Measurements from ENCODE around the gene ELP6. TPM values are rescaled to one million over a fixed set of nuclear protein-coding genes. Genes with fewer than 3 reads are reported as not detected.

ELP6 gene
- total RNA-seq, 1 experiment from 2014 or later: 62.0 TPM

DNA sequence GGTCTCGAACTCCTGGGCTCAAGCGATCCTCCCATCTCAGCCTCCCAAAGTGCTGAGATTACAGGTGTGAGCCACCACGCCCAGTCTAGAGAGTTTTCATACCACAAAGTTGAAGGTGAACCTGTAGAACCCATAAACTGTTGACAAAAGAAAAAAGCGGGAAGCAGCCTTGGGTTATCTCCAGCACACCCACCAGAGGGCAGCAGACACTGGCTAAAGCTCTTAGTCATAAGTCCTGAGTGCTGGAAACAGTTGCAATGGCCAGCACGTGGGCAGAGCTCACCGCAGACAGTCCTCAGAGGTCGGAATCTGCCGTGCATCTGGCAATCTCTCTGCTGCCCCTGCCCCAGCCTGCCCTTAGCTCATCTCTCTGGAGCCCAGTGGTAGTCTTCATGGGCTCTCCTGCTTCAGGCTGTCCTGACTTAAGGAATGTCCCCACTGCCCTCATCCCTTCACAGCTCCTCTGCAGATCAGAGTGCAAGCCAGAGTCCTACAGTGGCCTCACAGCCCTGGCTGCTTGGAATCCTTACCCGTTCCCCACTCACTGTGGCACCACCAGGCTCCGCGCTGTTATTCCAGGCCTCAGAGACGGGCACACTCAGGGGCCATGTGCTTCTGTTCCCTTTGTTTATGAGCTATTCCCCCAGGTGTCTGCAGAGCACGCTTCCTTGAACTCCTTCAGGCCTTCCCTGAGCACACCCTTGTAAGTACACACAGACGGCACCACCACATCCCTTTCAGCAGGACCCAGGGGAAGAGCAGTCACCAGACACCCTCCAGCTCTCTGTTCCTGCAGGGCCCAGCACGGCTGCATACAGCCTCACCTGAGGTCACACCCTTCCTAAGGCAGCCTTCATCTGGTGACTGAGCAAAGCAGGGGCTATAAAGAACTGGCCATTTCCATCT, 8.8 kb upstream of the ELP6 start:
- Mint-ChIP-seq H3K27ac (no peak overlapping the region), H3K4me3 (no peak overlapping the region), H3K36me3 (no peaks in the 10 kb centered on the region), H3K9me3 (no peaks in the 10 kb centered on the region), H3K4me1 (peaks cover 19% of the 10 kb centered on the region), H3K27me3 (ENCODE audit: low read depth) (peaks cover 19% of the 10 kb centered on the region)
- DNase-seq (ENCODE audit: low spot score): peak; percentile 85
- CTCF ChIA-PET: interaction anchor here (0.6 to 3.0 kb wide), 48 partner anchors 8 to 914 kb away, joined by 3 to 21 read pairs (median 4); partner anchors contain the start of genes CSPG5, DHX30 and ELP6
- POLR2A ChIA-PET: interaction anchor here (0.6 to 1.2 kb wide), 4 partner anchors 9 to 155 kb away, joined by 4 to 8 read pairs (median 4); partner anchors contain the start of gene ELP6
- peak; percentile 84 for ATAC-seq
- TF ChIP-seq NR1H2 (CRISPR knock-in tag; IDR thresholded peaks at IDR 0.05) (no peak), ATF1 (CRISPR knock-in tag; IDR thresholded peaks at IDR 0.05) (no peak), NR2C2 (CRISPR knock-in tag; IDR thresholded peaks at IDR 0.05) (no peak), CREM (CRISPR knock-in tag; IDR thresholded peaks at IDR 0.05) (0 out of 2 replicates have a peak, but pooled peaks have one; percentile 37), EMX1 (CRISPR knock-in tag; IDR thresholded peaks at IDR 0.05) (no peak), NFATC4 (CRISPR knock-in tag; IDR thresholded peaks at IDR 0.05) (no peak), FOXP1 (CRISPR knock-in tag; IDR thresholded peaks at IDR 0.05; ENCODE audit: borderline replicate concordance) (peak; percentile 25; the same call in 1 of the 2 replicates), NFE2L1 (CRISPR knock-in tag; IDR thresholded peaks at IDR 0.05) (peak; percentile 89; the same call in 1 of the 2 replicates), ZNF232 (CRISPR knock-in tag; IDR thresholded peaks at IDR 0.05) (peak; percentile 76; the same call in 1 of the 2 replicates), CREB1 (CRISPR knock-in tag; IDR thresholded peaks at IDR 0.05) (0 out of 2 replicates have a peak, but pooled peaks have one; percentile 76), ETV6 (CRISPR knock-in tag; IDR thresholded peaks at IDR 0.05) (peak; percentile 83; the same call in 1 of the 2 replicates), TEAD1 (CRISPR knock-in tag; IDR thresholded peaks at IDR 0.05) (peak; percentile 47; the same call in 1 of the 2 replicates), HMGA2 (CRISPR knock-in tag; IDR thresholded peaks at IDR 0.05) (no peak), RELA (CRISPR knock-in tag; IDR thresholded peaks at IDR 0.05; ENCODE audit: borderline replicate concordance) (no peak), IRF2 (CRISPR knock-in tag; IDR thresholded peaks at IDR 0.05; ENCODE audit: borderline replicate concordance, low read depth) (no peak)
- TF ChIP-seq, protein P1, sequence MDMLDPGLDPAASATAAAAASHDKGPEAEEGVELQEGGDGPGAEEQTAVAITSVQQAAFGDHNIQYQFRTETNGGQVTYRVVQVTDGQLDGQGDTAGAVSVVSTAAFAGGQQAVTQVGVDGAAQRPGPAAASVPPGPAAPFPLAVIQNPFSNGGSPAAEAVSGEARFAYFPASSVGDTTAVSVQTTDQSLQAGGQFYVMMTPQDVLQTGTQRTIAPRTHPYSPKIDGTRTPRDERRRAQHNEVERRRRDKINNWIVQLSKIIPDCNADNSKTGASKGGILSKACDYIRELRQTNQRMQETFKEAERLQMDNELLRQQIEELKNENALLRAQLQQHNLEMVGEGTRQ (CRISPR knock-in tag; IDR thresholded peaks at IDR 0.05): peak; percentile 70
- TF ChIP-seq, protein P2, sequence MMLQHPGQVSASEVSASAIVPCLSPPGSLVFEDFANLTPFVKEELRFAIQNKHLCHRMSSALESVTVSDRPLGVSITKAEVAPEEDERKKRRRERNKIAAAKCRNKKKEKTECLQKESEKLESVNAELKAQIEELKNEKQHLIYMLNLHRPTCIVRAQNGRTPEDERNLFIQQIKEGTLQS (CRISPR knock-in tag; conservative IDR thresholded peaks at IDR 0.05): no peak
- TF ChIP-seq, protein P3, sequence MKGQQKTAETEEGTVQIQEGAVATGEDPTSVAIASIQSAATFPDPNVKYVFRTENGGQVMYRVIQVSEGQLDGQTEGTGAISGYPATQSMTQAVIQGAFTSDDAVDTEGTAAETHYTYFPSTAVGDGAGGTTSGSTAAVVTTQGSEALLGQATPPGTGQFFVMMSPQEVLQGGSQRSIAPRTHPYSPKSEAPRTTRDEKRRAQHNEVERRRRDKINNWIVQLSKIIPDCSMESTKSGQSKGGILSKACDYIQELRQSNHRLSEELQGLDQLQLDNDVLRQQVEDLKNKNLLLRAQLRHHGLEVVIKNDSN (CRISPR knock-in tag; IDR thresholded peaks at IDR 0.05): peak; percentile 70
- TF ChIP-seq, protein P4, sequence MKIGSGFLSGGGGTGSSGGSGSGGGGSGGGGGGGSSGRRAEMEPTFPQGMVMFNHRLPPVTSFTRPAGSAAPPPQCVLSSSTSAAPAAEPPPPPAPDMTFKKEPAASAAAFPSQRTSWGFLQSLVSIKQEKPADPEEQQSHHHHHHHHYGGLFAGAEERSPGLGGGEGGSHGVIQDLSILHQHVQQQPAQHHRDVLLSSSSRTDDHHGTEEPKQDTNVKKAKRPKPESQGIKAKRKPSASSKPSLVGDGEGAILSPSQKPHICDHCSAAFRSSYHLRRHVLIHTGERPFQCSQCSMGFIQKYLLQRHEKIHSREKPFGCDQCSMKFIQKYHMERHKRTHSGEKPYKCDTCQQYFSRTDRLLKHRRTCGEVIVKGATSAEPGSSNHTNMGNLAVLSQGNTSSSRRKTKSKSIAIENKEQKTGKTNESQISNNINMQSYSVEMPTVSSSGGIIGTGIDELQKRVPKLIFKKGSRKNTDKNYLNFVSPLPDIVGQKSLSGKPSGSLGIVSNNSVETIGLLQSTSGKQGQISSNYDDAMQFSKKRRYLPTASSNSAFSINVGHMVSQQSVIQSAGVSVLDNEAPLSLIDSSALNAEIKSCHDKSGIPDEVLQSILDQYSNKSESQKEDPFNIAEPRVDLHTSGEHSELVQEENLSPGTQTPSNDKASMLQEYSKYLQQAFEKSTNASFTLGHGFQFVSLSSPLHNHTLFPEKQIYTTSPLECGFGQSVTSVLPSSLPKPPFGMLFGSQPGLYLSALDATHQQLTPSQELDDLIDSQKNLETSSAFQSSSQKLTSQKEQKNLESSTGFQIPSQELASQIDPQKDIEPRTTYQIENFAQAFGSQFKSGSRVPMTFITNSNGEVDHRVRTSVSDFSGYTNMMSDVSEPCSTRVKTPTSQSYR (CRISPR knock-in tag; IDR thresholded peaks at IDR 0.05): no peak
- TF ChIP-seq, protein P5, sequence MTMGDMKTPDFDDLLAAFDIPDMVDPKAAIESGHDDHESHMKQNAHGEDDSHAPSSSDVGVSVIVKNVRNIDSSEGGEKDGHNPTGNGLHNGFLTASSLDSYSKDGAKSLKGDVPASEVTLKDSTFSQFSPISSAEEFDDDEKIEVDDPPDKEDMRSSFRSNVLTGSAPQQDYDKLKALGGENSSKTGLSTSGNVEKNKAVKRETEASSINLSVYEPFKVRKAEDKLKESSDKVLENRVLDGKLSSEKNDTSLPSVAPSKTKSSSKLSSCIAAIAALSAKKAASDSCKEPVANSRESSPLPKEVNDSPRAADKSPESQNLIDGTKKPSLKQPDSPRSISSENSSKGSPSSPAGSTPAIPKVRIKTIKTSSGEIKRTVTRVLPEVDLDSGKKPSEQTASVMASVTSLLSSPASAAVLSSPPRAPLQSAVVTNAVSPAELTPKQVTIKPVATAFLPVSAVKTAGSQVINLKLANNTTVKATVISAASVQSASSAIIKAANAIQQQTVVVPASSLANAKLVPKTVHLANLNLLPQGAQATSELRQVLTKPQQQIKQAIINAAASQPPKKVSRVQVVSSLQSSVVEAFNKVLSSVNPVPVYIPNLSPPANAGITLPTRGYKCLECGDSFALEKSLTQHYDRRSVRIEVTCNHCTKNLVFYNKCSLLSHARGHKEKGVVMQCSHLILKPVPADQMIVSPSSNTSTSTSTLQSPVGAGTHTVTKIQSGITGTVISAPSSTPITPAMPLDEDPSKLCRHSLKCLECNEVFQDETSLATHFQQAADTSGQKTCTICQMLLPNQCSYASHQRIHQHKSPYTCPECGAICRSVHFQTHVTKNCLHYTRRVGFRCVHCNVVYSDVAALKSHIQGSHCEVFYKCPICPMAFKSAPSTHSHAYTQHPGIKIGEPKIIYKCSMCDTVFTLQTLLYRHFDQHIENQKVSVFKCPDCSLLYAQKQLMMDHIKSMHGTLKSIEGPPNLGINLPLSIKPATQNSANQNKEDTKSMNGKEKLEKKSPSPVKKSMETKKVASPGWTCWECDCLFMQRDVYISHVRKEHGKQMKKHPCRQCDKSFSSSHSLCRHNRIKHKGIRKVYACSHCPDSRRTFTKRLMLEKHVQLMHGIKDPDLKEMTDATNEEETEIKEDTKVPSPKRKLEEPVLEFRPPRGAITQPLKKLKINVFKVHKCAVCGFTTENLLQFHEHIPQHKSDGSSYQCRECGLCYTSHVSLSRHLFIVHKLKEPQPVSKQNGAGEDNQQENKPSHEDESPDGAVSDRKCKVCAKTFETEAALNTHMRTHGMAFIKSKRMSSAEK (CRISPR knock-in tag; IDR thresholded peaks at IDR 0.05; ENCODE audit: borderline replicate concordance): 0 out of 2 replicates have a peak, but pooled peaks have one; percentile 68
- TF ChIP-seq, protein P6, sequence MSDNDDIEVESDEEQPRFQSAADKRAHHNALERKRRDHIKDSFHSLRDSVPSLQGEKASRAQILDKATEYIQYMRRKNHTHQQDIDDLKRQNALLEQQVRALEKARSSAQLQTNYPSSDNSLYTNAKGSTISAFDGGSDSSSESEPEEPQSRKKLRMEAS (CRISPR knock-in tag; IDR thresholded peaks at IDR 0.05): peak; percentile 99
- TF ChIP-seq, protein P7, sequence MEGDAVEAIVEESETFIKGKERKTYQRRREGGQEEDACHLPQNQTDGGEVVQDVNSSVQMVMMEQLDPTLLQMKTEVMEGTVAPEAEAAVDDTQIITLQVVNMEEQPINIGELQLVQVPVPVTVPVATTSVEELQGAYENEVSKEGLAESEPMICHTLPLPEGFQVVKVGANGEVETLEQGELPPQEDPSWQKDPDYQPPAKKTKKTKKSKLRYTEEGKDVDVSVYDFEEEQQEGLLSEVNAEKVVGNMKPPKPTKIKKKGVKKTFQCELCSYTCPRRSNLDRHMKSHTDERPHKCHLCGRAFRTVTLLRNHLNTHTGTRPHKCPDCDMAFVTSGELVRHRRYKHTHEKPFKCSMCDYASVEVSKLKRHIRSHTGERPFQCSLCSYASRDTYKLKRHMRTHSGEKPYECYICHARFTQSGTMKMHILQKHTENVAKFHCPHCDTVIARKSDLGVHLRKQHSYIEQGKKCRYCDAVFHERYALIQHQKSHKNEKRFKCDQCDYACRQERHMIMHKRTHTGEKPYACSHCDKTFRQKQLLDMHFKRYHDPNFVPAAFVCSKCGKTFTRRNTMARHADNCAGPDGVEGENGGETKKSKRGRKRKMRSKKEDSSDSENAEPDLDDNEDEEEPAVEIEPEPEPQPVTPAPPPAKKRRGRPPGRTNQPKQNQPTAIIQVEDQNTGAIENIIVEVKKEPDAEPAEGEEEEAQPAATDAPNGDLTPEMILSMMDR (IDR thresholded peaks at IDR 0.05): peak; percentile 91
- TF ChIP-seq, protein P8, sequence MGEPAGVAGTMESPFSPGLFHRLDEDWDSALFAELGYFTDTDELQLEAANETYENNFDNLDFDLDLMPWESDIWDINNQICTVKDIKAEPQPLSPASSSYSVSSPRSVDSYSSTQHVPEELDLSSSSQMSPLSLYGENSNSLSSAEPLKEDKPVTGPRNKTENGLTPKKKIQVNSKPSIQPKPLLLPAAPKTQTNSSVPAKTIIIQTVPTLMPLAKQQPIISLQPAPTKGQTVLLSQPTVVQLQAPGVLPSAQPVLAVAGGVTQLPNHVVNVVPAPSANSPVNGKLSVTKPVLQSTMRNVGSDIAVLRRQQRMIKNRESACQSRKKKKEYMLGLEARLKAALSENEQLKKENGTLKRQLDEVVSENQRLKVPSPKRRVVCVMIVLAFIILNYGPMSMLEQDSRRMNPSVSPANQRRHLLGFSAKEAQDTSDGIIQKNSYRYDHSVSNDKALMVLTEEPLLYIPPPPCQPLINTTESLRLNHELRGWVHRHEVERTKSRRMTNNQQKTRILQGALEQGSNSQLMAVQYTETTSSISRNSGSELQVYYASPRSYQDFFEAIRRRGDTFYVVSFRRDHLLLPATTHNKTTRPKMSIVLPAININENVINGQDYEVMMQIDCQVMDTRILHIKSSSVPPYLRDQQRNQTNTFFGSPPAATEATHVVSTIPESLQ (CRISPR knock-in tag; IDR thresholded peaks at IDR 0.05): no peak

Data from WTC11 (cell line).